GM19240 (cell line): Measurements from ENCODE around the gene TBXAS1.

ENCODE experiments used
- DNase-seq: peaks from one replicate; pipeline ENCODE4 v3.0.0; 2011; ENCODE audit warnings: low spot score; ENCODE audit not compliant: insufficient read length

TBXAS1 gene

GRCh38 chr7:139854124-139854511, 25.1 kb downstream of the TBXAS1 start:
- DNase-seq, result no peak

GRCh38 chr7:139854803-139855497, 25.9 kb downstream of the TBXAS1 start:
- no peak for DNase-seq

- DNase-seq, result peak; percentile 41
Observed at GRCh38 chr7:139855498-139856270, 26.6 kb downstream of the TBXAS1 start.

GRCh38 chr7:139857791-139858190, 28.7 kb downstream of the TBXAS1 start:
- no peak for DNase-seq

GRCh38 chr7:139860090-139860775, 31.2 kb downstream of the TBXAS1 start:
- DNase-seq, result no peak

- DNase-seq, result no peak
Observed at GRCh38 chr7:139861803-139862202, 32.7 kb downstream of the TBXAS1 start.

GRCh38 chr7:139866047-139866837, 37.2 kb downstream of the TBXAS1 start:
- DNase-seq, result no peak

GRCh38 chr7:139867847-139868246, 38.8 kb downstream of the TBXAS1 start:
- no peak for DNase-seq

- DNase-seq, result no peak
Observed at GRCh38 chr7:139869886-139870285, 40.8 kb downstream of the TBXAS1 start.

- no peak for DNase-seq
Observed at GRCh38 chr7:139870380-139870779, 41.3 kb downstream of the TBXAS1 start.

GRCh38 chr7:139871331-139871730, 42.3 kb downstream of the TBXAS1 start:
- DNase-seq, result no peak

- DNase-seq, result no peak
Observed at GRCh38 chr7:139871820-139872219, 42.8 kb downstream of the TBXAS1 start.

- no peak for DNase-seq
Observed at GRCh38 chr7:139873593-139874301, 44.7 kb downstream of the TBXAS1 start.

GRCh38 chr7:139874302-139874629, 45.2 kb downstream of the TBXAS1 start:
- no peak for DNase-seq

GRCh38 chr7:139875821-139876241, 46.8 kb downstream of the TBXAS1 start:
- no peak for DNase-seq

GRCh38 chr7:139876622-139877283, 47.7 kb downstream of the TBXAS1 start:
- DNase-seq, result no peak

GRCh38 chr7:139883814-139884213, 54.8 kb downstream of the TBXAS1 start:
- DNase-seq, result no peak

- no peak for DNase-seq
Observed at GRCh38 chr7:139884441-139884840, 55.4 kb downstream of the TBXAS1 start.

GRCh38 chr7:139885511-139885910, 56.4 kb downstream of the TBXAS1 start:
- DNase-seq, result no peak

GRCh38 chr7:139886206-139886605, 57.1 kb downstream of the TBXAS1 start:
- DNase-seq, result no peak
